Posterior vena cava (tissue), 2 donors: ENCODE results near the gene TYW1. TPM values are rescaled to one million over a fixed set of nuclear protein-coding genes. Genes with fewer than 3 reads are reported as not detected.
"Not testable (repeated sequence)": the region's sequence is repeated elsewhere in the genome, so short reads cannot be mapped to it uniquely, and the experiment has no call there.

Experiments used
- DNase-seq: peaks from one replicate; pipeline ENCODE4 v3.0.0-alpha.2; 2020; ENCODE audit warnings: low spot score
- intact Hi-C, 2 donors: fragments of 100-400 bp; cut with DNase I; formaldehyde crosslinking; loops; one replicate each; pipeline versions ENCODE4 v1.14.1 to v1.14.2; 2022 to 2023
- total RNA-seq, 2 donors: library from RNA; stranded (reverse); fragmentation: NEBNext Ultra II Directional; extraction: Animal tissue kit (Norgen Biotek cat#: 25700); gene quantifications; one replicate each; pipeline ENCODE4 v1.2.1, GENCODE V29; 2021
- donor health status: DM: yes; HTN: yes; CAD: no.
- donor health status: DM: yes; HTN: yes; CAD: no.

TYW1 gene
- total RNA-seq, 2 donors from 2014 or later: 9.4 to 11.5 TPM

DNA sequence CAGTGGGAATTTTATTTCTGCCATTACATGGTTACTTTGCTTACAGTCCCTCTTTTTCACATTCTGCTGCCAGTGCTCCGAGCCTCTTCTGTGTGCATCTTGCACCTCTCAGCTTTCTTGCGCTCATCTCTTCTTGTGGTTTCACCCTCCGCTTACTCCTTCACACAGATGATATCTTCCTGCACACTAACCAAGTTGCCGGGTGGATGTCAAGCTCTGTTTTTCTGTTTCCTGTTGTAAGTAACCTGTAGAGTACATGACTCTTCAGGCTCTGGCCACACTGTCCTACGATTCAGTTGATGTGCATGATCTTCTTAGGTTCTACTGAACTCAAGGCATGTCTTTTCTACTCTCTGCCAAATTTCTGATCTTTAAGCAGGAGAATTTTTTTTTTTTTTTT lies 166.7 kb downstream of the TYW1 start:
- intact Hi-C loops, DNase-seq: not testable (repeated sequence)

DNA sequence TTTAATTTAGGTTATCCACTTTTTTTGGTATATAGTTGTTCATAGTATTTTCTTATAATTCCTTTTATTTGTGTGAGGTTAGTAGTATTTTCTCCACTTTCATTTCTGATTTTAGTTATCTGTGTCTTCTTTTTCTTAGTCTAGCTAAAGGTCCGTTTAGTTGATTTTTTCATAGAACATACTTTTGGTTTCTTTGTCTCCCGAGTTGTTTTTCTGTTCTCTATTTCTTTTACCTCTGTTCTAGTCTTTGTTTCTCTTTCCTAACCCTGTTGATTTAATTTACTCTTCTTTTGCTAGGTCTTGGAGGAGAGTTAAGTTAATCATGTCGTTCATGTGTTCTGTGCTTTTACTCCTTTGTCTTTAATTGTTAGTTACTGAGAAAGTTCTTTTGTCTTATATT lies 174.5 kb downstream of the TYW1 start:
- DNase-seq, intact Hi-C loops: not testable (repeated sequence)

DNA sequence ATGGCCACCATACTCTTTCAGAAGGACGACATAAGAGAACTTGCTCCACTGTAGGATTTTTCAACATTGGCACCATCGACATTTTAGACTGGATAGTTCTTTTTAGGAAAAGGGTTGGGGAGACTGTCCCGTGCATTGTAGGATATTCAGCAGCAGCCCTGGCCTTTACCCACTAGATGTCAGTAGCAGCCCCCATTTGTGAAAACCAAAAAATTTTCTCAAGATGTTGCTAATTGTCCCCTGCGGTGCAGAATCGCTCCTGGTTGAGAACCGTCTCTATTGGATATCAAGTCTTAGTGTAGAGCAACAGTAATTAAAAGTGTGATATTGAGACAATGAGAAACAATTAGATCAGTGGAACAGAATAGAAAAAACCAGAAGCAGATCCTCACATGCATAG lies 180.1 kb downstream of the TYW1 start:
- intact Hi-C loops: not testable (repeated sequence)

DNA sequence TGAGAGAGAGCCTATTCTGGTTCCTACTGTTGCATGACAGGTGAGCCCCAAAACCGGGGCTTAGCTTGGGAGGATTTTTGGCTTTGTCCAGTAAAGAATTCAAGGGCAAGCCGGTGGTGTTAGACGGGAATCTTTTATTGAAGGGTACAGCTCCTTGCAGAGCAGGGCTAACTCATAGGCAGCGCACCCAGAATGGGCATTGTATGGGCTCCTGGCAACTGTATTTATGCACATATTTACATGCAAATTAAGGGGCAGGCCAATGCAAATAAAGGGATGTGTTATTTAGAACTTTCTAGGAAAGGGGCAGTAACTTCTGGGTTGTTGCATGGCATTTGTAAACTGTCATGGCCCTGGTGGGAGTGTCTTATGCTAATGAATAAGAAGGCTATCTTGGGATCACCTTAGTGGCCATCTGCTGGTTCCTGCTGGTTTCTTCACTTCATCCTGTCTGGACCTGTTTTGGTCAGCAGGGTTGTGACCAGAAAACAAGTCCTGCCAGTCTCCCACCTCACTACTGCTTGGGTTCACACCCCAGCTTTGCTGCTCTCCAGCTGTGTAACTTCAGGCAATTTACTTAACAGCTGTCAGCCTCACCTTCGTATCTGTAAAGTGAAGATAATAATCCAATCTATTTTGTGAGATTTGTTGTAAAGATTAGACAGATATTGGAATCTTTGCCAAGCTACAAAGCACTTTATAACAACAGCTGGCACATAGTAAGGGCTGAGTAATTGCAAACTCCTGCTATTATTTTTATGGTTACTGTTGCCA lies 182.5 kb downstream of the TYW1 start:
- intact Hi-C loops, DNase-seq: not testable (repeated sequence)

More for the DNA sequence above, 180.1 kb downstream of the TYW1 start:
- DNase-seq: not testable (repeated sequence)

DNA sequence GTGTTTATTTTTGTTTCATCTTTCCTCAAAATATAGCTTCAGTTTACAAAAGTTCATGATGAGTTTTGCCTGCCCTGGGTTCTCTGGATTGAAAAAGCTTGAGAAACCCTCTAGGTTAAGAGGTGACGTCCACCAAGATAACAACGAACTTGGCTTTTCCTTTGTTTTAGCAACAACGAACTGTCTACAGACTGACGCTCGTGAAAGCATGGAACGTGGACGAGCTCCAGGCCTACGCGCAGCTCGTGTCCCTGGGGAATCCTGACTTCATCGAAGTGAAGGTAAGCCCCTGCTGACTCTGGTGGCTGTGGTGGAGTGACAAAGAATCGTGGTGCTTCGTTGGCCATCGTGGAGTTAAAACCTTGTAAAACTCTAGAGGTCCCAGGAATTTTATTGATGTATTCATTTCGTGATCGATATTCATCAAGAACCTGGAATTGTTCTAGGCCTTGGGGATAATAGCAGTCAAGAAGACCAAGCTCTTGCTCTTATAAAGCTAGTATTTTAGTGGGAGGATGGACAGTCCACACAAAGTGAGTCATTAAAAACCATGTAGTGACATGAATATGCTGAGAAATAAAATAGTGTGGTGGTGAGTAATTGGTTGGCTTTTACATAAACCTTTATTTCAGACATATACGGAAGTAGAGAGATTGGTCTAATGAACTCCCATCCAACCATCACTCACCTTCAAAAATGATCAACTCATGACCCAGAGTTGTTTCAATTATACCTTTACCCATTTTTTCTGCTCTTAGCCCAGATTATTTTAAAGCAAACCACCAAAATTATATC lies 186.5 kb downstream of the TYW1 start:
- DNase-seq, intact Hi-C loops: not testable (repeated sequence)

DNA sequence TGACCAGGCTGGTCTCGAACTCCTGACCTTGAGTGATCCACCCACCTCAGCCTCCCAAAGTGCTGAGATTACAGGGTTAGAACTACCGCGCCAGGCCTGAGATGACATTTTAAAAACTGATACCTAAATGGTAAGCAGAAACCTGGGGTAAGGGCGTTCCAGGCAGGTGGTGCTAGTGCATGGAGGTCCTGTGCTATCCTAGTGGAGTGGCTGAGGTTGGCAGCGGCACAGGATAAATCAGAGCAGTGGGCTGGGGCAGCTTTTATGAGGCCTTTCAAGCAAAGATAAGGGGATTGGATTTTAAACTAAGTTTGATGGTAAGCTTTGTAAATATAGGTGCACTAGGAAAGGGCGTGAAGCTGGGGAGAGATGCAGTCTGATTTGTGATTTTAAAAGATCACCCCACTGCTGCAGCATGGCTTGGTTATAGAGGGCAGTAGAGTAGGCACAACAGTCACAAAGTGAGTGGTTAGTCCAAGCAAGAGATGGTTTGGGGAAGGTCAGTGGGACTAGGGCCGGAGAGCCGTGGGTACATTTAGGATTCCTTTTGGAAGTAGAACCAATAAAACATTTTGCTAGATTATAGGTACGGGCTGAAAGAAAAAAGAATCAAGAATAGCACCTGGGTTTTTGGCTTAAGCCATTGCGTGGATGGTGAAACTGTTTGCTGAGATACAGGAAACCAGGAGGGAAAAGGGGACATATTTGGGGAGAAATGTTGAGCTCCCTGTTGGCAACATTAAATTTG lies 188.5 kb downstream of the TYW1 start:
- intact Hi-C loops, DNase-seq: not testable (repeated sequence)

DNA sequence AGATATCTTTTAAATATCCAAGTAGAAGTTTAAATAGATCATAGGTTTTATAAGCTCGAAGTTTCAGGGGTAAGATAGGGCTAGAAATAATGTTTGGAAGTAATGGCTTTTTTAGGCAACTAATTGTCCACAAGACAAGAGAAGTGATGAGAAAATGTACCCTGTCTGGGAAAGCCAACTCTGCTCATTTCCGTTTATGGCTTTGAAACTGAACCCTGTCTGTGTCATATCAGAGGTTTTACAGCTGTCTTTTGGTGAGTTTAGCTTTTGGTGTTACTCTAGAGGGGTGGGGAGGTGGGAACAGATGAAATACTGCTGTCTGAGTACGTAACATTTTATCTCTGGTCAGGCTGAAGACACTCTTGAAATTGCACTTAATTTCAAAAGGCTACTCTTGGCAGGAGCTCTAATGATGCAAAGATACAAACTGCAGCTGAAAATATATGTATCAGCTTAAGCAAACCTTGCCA lies 189.1 kb downstream of the TYW1 start:
- DNase-seq, intact Hi-C loops: not testable (repeated sequence)

DNA sequence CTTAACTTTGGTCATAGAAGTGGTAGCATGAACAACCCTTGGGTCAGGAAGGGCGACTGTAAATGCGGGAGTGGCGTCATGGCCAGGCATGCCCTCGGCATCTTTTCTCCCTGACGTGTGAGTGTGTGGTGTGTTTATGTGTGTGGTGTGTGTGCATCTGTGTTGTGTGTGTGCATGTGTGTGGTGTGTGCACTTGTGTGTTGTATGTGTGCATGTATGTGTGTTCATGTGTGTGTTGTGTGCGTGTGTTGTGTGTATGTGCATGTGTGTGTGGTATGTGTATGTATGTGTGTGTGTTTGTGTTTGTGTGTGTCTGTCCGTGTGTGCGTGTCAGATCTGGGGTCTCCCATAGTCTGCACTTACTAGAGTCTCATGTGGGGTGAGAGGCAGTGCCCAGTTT lies 192.5 kb downstream of the TYW1 start:
- DNase-seq, intact Hi-C loops: not testable (repeated sequence)

DNA sequence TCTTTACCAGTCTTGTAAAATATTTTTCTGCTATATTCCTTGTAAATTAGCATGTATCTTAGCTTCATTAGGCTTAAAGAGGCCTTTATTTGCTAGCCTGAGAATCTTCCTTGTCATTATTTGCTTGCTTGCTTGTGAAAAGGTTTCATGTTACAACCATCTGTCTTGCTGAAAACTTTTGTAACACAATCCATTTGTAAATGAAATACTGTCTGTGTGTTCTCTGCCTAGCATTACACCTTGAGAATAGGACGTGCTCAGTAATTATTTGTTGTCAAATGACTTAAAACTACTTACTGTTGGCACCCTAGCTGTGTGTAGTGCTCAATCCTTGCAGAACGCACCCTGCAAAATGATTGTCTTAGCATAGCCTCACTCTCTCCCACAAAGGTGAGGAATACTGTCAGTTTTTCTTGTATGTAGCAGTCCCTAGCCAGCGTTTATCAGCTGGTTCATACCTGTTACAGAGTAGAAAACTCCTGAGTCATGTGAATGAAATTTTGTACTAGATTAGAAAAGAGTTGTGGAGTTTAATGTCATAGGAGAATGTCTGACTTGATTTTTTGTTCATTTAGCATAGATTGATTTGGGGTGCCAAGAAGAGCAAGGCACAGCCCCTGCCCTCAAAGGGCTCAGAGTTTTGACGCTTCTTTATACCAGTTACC lies 193.3 kb downstream of the TYW1 start:
- DNase-seq, intact Hi-C loops: not testable (repeated sequence)

DNA sequence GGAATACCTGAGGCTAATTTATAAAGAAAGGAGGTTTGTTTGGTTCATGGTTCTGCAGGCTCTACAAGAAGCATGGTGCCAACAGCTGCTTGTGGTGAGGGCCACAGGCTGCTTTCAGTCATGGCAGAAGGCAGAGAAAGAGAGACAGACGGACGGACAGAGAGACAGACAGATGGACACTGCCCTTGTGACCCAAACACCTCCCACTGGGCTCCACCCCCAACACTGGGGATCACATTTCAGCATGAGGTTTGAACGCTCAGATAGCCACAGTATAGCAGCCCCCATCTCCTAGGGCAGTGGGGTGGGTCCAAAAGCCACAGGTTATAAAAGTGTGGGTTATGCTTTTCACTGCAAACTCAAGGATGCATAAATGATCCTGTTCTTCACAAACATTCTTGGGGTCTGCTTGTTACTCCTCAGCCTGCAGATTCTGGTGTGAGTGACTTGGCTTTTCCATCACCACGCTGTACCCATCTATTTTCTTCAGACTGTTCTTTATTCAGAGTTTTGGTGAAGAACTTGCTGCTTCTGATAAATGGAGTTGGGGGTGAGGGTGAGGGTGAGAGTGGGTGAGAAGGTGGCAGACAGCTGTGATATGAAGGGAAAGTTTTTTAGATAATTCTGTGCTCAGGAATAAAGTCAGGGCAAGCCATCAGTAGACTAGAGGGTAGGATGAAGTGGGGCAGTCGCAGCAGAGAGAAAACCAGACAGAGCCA lies 194.5 kb downstream of the TYW1 start:
- intact Hi-C loops, DNase-seq: not testable (repeated sequence)

DNA sequence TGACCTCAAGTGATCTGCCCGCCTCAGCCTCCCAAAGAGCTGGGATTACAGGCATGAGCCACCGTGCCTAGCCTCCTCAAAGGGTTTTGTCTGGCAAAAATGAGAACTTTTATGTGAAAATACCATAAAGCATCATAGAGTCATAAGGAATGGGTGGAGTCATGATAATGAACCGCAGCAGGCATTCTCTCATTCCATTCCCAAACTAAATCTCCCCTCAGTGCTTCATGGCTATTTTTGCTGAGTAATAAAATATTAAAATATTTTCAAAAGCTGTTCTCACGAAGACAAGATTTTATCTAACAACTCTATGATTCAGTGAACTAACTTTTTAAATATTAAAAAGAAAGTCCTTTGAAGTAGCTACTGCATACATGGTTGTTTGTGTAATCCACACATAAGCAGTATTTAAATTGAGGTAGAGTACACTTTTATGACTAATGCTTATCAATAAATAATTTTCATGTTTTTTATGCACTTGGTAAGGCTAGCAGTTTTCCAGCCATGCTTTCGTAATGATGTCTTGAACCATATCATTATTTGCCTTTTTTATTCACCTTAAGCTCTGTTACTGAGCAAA lies 195.6 kb downstream of the TYW1 start:
- DNase-seq, intact Hi-C loops: not testable (repeated sequence)

DNA sequence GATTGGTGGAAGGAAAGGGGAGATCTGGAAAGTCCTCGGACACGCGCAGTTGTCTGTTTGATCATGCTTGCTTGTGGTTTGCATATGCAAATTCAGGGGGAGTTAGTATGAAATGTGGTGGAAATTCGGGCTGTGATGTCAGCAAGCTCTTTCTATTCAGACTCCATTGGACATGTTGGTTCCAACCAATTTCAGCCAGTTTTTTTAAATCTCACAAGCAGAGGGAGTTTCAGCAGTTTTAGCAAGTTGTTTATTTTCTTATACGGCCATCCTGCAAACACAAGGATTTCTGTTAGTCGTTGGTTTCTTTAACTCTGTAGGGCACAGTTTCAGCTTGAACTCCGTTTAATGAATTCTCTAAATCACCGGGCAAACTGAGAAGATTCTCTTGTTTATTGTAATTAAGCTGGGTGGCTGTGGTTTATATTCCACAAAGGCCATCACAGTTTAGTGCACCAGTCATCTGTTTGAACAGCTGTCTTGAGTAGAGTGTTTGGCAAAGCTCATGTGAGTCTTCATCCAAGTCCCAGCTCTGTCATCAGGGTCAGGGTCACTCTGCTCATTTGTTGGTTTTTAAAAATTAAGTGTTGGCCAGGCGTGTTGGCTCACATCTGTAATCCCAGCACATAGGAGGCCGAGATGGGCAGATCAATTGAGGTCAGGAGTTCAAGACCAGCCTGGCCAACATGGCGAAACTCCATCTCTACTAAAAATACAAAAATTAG lies 196.4 kb downstream of the TYW1 start:
- DNase-seq, intact Hi-C loops: not testable (repeated sequence)

DNA sequence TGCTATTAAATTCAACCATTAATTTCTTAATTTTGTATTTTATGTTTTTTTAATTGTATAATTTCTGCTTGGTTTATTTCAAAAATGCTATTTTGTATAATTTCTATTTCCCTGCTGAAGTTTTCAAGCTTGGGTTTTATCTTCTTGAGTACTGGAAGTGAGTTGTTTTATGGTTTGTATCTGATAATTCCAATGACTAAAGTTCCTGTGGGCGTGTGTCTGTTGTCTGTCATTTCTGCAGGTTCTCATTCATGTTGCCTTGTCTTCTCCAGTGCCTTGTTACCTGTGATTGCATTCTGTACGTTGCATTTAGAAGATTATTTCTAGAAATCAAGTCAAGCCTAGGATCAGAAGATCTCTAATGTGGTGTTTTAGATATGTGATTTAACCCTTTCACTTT lies 199.5 kb downstream of the TYW1 start:
- DNase-seq, intact Hi-C loops: not testable (repeated sequence)

DNA sequence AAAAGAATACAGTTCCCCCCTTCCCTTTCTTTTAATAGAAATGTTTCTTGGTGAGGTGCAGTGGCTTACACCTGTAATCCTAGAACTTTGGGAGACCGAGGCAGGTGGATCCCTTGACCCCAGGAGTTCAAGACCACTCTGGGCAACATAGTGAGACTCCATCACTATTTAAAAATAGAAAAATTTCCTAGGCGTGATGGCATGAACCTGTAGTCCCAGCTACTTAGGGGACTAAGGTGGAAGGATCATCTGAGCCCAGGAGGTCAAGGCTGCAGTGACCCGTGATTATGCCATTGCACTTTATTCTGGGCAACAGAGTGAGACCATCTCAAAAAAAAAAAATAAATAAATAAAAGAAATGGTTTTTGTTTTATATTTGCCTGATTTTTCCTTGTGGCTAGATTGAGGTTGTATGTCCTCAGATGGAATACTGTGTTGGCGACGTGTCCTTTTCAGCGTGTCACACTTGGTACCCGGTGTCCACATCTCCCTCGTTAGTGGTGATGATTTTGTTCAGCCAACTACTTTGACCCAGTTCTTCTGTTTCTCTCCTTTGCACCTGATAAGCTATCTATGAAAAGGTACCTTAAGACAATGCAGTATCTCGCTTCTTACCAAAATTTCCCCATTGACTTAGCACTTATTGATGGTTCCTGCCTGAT lies 202.4 kb downstream of the TYW1 start:
- DNase-seq, intact Hi-C loops: not testable (repeated sequence)

DNA sequence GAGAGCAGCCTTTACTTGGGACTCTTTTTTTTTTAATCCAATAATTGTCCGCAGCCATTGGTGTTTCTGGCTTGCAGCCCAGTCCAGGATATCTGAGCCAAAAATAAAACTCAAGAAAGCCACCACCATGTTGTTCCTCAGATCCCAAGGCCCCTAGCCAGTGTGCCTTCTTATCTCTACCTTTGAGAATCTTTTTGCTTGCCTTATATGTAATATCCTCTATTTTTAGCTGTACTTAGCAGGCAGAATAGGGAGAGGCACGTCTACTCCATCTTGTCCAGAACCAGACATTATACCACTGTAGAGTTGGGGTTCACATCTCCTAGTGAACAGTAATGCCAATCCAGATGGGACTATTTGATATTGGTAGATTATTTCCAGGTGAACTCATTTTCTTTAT lies 209.1 kb downstream of the TYW1 start:
- DNase-seq, intact Hi-C loops: not testable (repeated sequence)

DNA sequence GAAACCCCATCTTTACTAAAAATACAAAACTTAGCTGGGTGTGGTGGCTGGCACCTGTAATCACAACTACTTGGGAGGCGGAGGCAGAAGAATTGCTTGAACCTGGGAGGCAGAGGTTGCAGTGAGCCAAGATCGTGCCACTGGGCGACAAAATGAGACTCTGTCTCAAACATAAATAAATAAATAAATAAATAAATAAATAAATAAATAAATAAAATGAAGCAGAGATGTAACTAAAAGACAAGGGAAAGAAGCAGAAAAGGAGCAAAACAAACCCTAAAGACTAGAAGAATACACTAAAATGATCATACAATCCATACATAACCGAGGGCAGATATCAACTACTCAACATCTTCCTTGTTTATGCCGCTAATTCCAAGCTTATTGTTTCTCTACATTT lies 209.8 kb downstream of the TYW1 start:
- intact Hi-C loops: no loop called here
- no peak for DNase-seq

DNA sequence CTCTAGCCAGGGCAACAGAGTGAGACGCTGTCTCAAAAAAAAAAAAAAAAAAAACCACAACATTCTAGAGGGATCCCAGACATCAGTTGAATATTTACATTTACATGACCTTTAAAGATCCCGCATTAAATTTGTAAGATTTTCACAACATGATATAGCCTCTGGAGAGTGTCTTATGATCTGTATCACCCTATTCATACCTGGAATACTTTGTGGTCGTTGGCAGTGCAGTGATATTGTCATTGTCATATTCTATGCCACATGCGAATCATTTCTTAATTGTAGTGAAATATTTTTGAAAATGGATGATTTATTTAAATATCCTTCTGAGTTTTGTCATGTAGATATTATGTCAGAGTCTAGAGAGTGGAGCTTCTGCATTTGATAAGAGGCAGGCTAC lies 212.0 kb downstream of the TYW1 start:
- intact Hi-C loops, DNase-seq: not testable (repeated sequence)
